AG10803 (cell line): Measurements from ENCODE around the gene OSBPL8.
A peak's percentile ranks its signal among the peaks of the same experiment; 100 is the strongest.

Source experiments
- DNase-seq: peaks from one replicate; pipeline ENCODE4 v3.0.0; 2010; ENCODE audit warnings: low read depth
- H3K4me3 ChIP-seq: 2 replicates; pipeline ENCODE4 v1.5.1; 2011; ENCODE audit warnings: mild to moderate bottlenecking, low read length, control low read depth
- TF ChIP-seq, protein P1 (sequence below): conservative IDR thresholded peaks from 2 replicates; pipeline ENCODE4 v1.5.1; 2011; ENCODE audit warnings: mild to moderate bottlenecking, low read length, control low read depth, inconsistent platforms

Gene OSBPL8

DNA sequence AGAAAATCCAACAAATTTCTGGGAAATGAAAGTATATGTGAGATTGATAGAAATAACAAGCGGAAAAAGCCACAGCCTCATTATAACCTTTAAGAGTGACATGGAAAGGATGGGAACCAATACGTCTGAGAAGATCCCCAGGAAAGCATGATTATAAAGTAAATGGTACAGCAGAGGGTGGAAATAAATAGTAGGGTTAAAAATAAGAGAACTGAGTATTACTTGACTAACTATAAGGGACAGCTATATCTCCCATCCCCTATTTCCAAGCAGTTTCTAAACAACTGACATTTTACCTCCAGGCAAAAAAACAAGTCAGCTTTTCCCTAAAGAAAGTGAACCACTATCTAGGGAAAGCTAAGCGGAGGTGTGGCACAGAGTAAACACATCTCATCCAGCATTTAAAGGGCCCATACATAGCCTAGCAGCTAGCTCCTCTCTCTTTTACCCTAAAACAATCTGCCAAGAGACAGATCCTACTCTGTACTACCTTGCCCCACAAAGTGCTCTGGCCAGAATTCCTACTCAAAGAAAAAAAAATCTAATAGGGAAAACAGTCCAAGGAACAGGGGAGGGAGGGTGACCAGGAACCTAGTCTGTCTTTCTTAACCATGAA lies 11.2 kb downstream of the OSBPL8 start:
- TF ChIP-seq, protein P1, sequence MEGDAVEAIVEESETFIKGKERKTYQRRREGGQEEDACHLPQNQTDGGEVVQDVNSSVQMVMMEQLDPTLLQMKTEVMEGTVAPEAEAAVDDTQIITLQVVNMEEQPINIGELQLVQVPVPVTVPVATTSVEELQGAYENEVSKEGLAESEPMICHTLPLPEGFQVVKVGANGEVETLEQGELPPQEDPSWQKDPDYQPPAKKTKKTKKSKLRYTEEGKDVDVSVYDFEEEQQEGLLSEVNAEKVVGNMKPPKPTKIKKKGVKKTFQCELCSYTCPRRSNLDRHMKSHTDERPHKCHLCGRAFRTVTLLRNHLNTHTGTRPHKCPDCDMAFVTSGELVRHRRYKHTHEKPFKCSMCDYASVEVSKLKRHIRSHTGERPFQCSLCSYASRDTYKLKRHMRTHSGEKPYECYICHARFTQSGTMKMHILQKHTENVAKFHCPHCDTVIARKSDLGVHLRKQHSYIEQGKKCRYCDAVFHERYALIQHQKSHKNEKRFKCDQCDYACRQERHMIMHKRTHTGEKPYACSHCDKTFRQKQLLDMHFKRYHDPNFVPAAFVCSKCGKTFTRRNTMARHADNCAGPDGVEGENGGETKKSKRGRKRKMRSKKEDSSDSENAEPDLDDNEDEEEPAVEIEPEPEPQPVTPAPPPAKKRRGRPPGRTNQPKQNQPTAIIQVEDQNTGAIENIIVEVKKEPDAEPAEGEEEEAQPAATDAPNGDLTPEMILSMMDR: no peak
- DNase-seq: no peak
- no peak overlapping the region for H3K4me3 ChIP-seq

DNA sequence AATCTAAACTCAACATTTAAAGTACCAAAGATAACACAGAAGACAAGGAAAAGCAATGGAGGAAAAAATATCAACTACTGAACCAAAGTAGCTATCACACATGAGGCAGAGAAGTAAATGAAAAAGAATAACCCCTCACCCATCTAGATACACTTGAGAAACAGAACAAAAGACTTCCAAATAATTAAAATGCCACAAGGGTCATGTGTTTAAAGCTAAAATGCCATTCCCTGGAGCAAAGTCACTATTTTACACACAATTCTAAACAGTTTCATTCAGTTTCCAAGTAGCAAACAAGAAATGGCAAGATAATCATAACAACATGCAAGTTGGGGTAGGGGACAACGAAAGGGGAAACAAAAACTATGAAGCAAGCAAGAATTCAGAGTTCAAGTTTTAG lies 12.0 kb downstream of the OSBPL8 start:
- H3K4me3 ChIP-seq: no peak overlapping the region
- DNase-seq: peak; percentile 10
- TF ChIP-seq, protein P1: no peak

DNA sequence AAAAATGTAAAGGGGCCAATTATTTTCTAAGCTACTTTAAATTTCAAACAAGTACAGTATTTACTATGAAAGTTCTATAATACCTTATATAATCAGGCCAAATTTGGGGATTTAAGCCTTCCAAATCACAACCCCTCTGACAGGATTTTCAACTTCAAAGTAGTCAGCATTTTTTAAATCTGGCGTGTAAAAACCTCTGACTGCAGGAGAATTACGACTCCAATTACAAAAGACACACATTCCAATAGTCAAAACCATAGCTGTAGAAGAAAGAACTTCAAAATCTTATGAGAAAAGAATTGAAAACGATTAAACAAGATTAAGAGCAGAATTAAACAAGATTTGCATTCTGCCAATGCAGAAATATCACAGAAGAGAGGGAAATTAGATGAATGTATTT lies 12.7 kb downstream of the OSBPL8 start:
- no peak for DNase-seq
- H3K4me3 ChIP-seq: no peak overlapping the region
- TF ChIP-seq, protein P1: no peak

DNA sequence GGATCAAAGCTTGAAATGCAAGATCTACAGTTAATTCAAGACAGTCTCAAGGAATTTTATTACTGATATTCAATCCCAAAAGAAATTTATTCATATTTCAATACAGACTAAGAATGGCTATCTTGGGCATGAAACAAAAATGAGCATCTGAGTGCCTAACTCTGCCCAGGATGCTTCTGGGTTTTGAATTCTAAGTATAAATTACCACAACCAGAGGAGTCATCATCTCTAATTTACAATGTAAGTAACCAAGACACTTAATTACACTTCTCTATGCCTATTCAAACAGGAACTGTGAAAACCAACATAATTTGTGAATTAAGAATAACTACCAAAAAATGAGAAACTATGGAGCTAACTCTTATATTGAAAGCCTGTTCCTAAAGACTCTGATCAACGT lies 14.1 kb downstream of the OSBPL8 start:
- DNase-seq: no peak
- TF ChIP-seq, protein P1: no peak
- H3K4me3 ChIP-seq: no peak overlapping the region

DNA sequence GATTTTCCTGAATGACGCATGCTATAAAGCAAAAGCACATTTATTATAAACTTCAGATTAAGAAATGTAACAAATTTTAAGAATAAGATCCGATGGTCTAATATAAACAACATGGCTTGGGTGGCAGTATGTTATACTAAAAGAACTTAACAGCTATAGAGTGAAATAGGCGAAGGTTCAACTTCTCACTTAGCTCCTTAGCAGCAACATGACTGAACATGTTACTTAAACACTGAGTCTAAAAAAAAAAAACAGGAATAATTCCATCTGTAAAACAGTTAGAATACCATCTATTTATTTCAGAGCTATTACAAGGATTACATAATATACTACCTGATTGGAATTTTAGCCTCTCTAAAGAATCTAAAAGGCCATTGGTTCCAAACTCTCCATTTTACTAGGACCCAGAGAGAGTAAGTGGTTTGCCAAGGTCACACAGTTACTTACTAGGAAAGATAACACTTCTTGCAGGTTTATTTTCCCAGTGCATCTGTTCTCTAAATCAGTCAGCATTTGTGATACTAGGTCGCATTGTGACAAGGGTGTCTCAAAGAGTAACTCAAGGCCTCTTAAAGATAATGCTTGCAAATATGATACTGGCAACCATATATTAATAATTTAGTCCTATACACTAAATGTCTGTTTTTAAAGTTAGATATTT lies 14.8 kb downstream of the OSBPL8 start:
- TF ChIP-seq, protein P1: no peak
- H3K4me3 ChIP-seq: no peak overlapping the region
- no peak for DNase-seq

DNA sequence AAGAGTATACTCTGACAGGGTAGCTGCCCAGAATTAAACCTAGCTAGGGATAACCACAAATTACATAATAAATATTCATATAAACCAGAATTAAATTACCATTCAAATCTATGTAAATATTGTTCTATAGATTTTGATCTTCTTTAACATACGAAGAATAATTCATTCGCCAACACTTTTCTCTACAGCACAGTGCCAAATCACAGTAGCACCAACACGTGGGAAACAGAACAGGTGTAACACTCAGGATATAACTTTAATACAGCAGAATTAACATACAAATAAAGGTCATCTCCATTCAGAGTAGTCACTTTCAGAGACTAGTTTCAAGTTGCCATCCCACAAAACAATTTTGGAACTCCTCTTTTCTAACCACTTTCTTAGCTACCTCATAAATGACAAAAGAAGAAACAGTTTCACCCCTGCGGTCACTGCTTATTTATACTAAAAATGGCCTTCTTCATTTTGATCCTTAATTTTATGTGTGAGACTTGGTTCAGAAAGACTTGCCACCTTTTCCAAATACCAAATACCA lies 15.7 kb downstream of the OSBPL8 start:
- TF ChIP-seq, protein P1: no peak
- no peak for DNase-seq
- no peak overlapping the region for H3K4me3 ChIP-seq

DNA sequence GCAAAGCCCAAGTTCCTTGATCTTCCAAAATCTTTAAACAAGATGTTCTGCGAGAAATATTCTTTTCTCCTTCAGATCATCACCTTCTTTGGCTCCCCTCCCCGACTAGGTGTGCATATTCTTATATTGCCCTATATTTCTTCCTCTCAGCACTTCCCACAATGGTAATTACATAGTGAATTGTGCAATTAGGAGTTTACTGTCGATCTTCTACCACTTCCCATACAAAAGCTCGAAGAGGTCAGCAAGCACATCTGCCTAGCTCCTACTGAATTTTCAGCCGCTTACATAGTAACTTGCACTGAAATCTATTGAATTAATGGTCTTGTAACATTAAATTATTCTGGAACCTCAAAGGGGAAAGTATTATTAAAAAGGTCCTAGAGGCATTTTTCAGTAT lies 16.7 kb downstream of the OSBPL8 start:
- no peak overlapping the region for H3K4me3 ChIP-seq
- TF ChIP-seq, protein P1: no peak
- no peak for DNase-seq
